T-helper 1 cell (primary cell): ENCODE measurements around the gene ATXN1.
"Not testable (repeated sequence)": the region's sequence is repeated elsewhere in the genome, so short reads cannot be mapped to it uniquely, and the experiment has no call there.

Experiments used
- DNase-seq, 5 donors: peaks; one replicate each; pipeline ENCODE4 v3.0.0-alpha.2; 2012 to 2020

The ATXN1 gene

GRCh38 chr6:16291739-16292138 lies 469.5 kb downstream of the ATXN1 start:
- no peak for DNase-seq

- no peak for DNase-seq
Observed at GRCh38 chr6:16288163-16288562, 473.1 kb downstream of the ATXN1 start.

GRCh38 chr6:16286151-16286522 lies 475.1 kb downstream of the ATXN1 start:
- DNase-seq, result peak in 1 of 5 donors; percentile 5

- DNase-seq, result no peak
Observed at GRCh38 chr6:16285467-16286150, 475.7 kb downstream of the ATXN1 start.

- no peak for DNase-seq
Observed at GRCh38 chr6:16284472-16284871, 476.8 kb downstream of the ATXN1 start.

GRCh38 chr6:16282370-16282769 lies 478.9 kb downstream of the ATXN1 start:
- no peak for DNase-seq

- no peak for DNase-seq
Observed at GRCh38 chr6:16279243-16279642, 482.0 kb downstream of the ATXN1 start.

GRCh38 chr6:16278750-16279149 lies 482.5 kb downstream of the ATXN1 start:
- DNase-seq, result no peak

GRCh38 chr6:16278048-16278724 lies 483.1 kb downstream of the ATXN1 start:
- no peak for DNase-seq

- DNase-seq, result no peak
Observed at GRCh38 chr6:16277101-16277981, 483.9 kb downstream of the ATXN1 start.

- no peak for DNase-seq
Observed at GRCh38 chr6:16274885-16275589, 486.2 kb downstream of the ATXN1 start.

GRCh38 chr6:16274483-16274882 lies 486.8 kb downstream of the ATXN1 start:
- DNase-seq, result no peak

- DNase-seq, result no peak
Observed at GRCh38 chr6:16273256-16273655, 488.0 kb downstream of the ATXN1 start.

GRCh38 chr6:16272201-16272600 lies 489.1 kb downstream of the ATXN1 start:
- DNase-seq, result no peak

- DNase-seq, result no peak
Observed at GRCh38 chr6:16271428-16271827, 489.8 kb downstream of the ATXN1 start.

GRCh38 chr6:16270178-16270794 lies 491.0 kb downstream of the ATXN1 start:
- no peak for DNase-seq

- DNase-seq, result not testable (repeated sequence)
Observed at GRCh38 chr6:16269442-16270070, 491.7 kb downstream of the ATXN1 start.

GRCh38 chr6:16267428-16268263 lies 493.6 kb downstream of the ATXN1 start:
- no peak for DNase-seq

GRCh38 chr6:16265351-16266341 lies 495.6 kb downstream of the ATXN1 start:
- DNase-seq, result no peak

- no peak for DNase-seq
Observed at GRCh38 chr6:16264785-16265184, 496.5 kb downstream of the ATXN1 start.
